ENCODE data around the gene VAT1L.

VAT1L gene

GRCh38 chr16:77840673-77841501 is 52.5 kb downstream of the VAT1L start:
- H3K27me3 ChIP-seq (ENCODE audit: control insufficient read depth, insufficient read depth, low read length) = no peaks in the 10 kb centered on the region
- no peak overlapping the region for H3K9ac ChIP-seq (ENCODE audit: low read length)
- H3K9me3 ChIP-seq (ENCODE audit: control insufficient read depth, low read length) = no peaks in the 10 kb centered on the region
- H3K36me3 ChIP-seq (ENCODE audit: control insufficient read depth, insufficient read depth, low read length) = no peaks in the 10 kb centered on the region
- no peaks in the 10 kb centered on the region for H3K4me1 ChIP-seq (ENCODE audit: control insufficient read depth, insufficient read depth, low read length)
- no peak overlapping the region for H3K4me3 ChIP-seq (ENCODE audit: low read length)

GRCh38 chr16:77841502-77841763 is 53.1 kb downstream of the VAT1L start:
- Histone ChIP-seq H3K4me3 (ENCODE audit: low read length) (no peak overlapping the region), H3K27me3 (ENCODE audit: control insufficient read depth, insufficient read depth, low read length) (no peaks in the 10 kb centered on the region), H3K9me3 (ENCODE audit: control insufficient read depth, low read length) (no peaks in the 10 kb centered on the region), H3K9ac (ENCODE audit: low read length) (no peak overlapping the region), H3K4me1 (ENCODE audit: control insufficient read depth, insufficient read depth, low read length) (no peaks in the 10 kb centered on the region), H3K36me3 (ENCODE audit: control insufficient read depth, insufficient read depth, low read length) (no peaks in the 10 kb centered on the region)

- Histone ChIP-seq H3K9me3 (ENCODE audit: control insufficient read depth, low read length) (no peaks in the 10 kb centered on the region), H3K36me3 (ENCODE audit: control insufficient read depth, insufficient read depth, low read length) (no peaks in the 10 kb centered on the region), H3K4me1 (ENCODE audit: control insufficient read depth, insufficient read depth, low read length) (no peaks in the 10 kb centered on the region), H3K9ac (ENCODE audit: low read length) (no peak overlapping the region), H3K4me3 (ENCODE audit: low read length) (no peak overlapping the region), H3K27me3 (ENCODE audit: control insufficient read depth, insufficient read depth, low read length) (no peaks in the 10 kb centered on the region)
Observed at GRCh38 chr16:77842468-77842867, 54.1 kb downstream of the VAT1L start.

GRCh38 chr16:77843405-77843804 is 55.0 kb downstream of the VAT1L start:
- no peaks in the 10 kb centered on the region for H3K9me3 ChIP-seq (ENCODE audit: control insufficient read depth, low read length)
- no peak overlapping the region for H3K4me3 ChIP-seq (ENCODE audit: low read length)
- no peak overlapping the region for H3K9ac ChIP-seq (ENCODE audit: low read length)
- no peaks in the 10 kb centered on the region for H3K27me3 ChIP-seq (ENCODE audit: control insufficient read depth, insufficient read depth, low read length)
- no peaks in the 10 kb centered on the region for H3K36me3 ChIP-seq (ENCODE audit: control insufficient read depth, insufficient read depth, low read length)
- H3K4me1 ChIP-seq (ENCODE audit: control insufficient read depth, insufficient read depth, low read length) = no peaks in the 10 kb centered on the region

- H3K9ac ChIP-seq (ENCODE audit: low read length) = no peak overlapping the region
- H3K36me3 ChIP-seq (ENCODE audit: control insufficient read depth, insufficient read depth, low read length) = no peaks in the 10 kb centered on the region
- no peaks in the 10 kb centered on the region for H3K27me3 ChIP-seq (ENCODE audit: control insufficient read depth, insufficient read depth, low read length)
- H3K4me3 ChIP-seq (ENCODE audit: low read length) = no peak overlapping the region
- H3K4me1 ChIP-seq (ENCODE audit: control insufficient read depth, insufficient read depth, low read length) = no peaks in the 10 kb centered on the region
- no peaks in the 10 kb centered on the region for H3K9me3 ChIP-seq (ENCODE audit: control insufficient read depth, low read length)
Observed at GRCh38 chr16:77844801-77845200, 56.4 kb downstream of the VAT1L start.

- H3K4me3 ChIP-seq (ENCODE audit: low read length) = no peak overlapping the region
- H3K27me3 ChIP-seq (ENCODE audit: control insufficient read depth, insufficient read depth, low read length) = no peaks in the 10 kb centered on the region
- H3K9me3 ChIP-seq (ENCODE audit: control insufficient read depth, low read length) = no peaks in the 10 kb centered on the region
- no peaks in the 10 kb centered on the region for H3K36me3 ChIP-seq (ENCODE audit: control insufficient read depth, insufficient read depth, low read length)
- H3K4me1 ChIP-seq (ENCODE audit: control insufficient read depth, insufficient read depth, low read length) = no peaks in the 10 kb centered on the region
- no peak overlapping the region for H3K9ac ChIP-seq (ENCODE audit: low read length)
Observed at GRCh38 chr16:77849646-77850258, 61.4 kb downstream of the VAT1L start.

GRCh38 chr16:77850636-77851333 is 62.4 kb downstream of the VAT1L start:
- H3K27me3 ChIP-seq (ENCODE audit: control insufficient read depth, insufficient read depth, low read length) = no peaks in the 10 kb centered on the region

GRCh38 chr16:77853161-77853560 is 64.8 kb downstream of the VAT1L start:
- Histone ChIP-seq H3K27me3 (ENCODE audit: control insufficient read depth, insufficient read depth, low read length) (no peaks in the 10 kb centered on the region), H3K4me3 (ENCODE audit: low read length) (no peak overlapping the region), H3K36me3 (ENCODE audit: control insufficient read depth, insufficient read depth, low read length) (no peaks in the 10 kb centered on the region), H3K4me1 (ENCODE audit: control insufficient read depth, insufficient read depth, low read length) (no peaks in the 10 kb centered on the region), H3K9ac (ENCODE audit: low read length) (no peak overlapping the region), H3K9me3 (ENCODE audit: control insufficient read depth, low read length) (no peaks in the 10 kb centered on the region)

More at GRCh38 chr16:77850636-77851333, 62.4 kb downstream of the VAT1L start:
- Histone ChIP-seq H3K9me3 (ENCODE audit: control insufficient read depth, low read length) (no peaks in the 10 kb centered on the region), H3K4me3 (ENCODE audit: low read length) (no peak overlapping the region), H3K9ac (ENCODE audit: low read length) (no peak overlapping the region), H3K36me3 (ENCODE audit: control insufficient read depth, insufficient read depth, low read length) (no peaks in the 10 kb centered on the region), H3K4me1 (ENCODE audit: control insufficient read depth, insufficient read depth, low read length) (no peaks in the 10 kb centered on the region)

- H3K27me3 ChIP-seq (ENCODE audit: control insufficient read depth, insufficient read depth, low read length) = no peaks in the 10 kb centered on the region
- no peaks in the 10 kb centered on the region for H3K9me3 ChIP-seq (ENCODE audit: control insufficient read depth, low read length)
- no peaks in the 10 kb centered on the region for H3K4me1 ChIP-seq (ENCODE audit: control insufficient read depth, insufficient read depth, low read length)
- H3K4me3 ChIP-seq (ENCODE audit: low read length) = no peak overlapping the region
- no peaks in the 10 kb centered on the region for H3K36me3 ChIP-seq (ENCODE audit: control insufficient read depth, insufficient read depth, low read length)
- H3K9ac ChIP-seq (ENCODE audit: low read length) = no peak overlapping the region
Observed at GRCh38 chr16:77856438-77857160, 68.2 kb downstream of the VAT1L start.

- Histone ChIP-seq H3K4me1 (ENCODE audit: control insufficient read depth, insufficient read depth, low read length) (no peaks in the 10 kb centered on the region), H3K9me3 (ENCODE audit: control insufficient read depth, low read length) (no peaks in the 10 kb centered on the region), H3K36me3 (ENCODE audit: control insufficient read depth, insufficient read depth, low read length) (no peaks in the 10 kb centered on the region), H3K9ac (ENCODE audit: low read length) (no peak overlapping the region), H3K27me3 (ENCODE audit: control insufficient read depth, insufficient read depth, low read length) (no peaks in the 10 kb centered on the region), H3K4me3 (ENCODE audit: low read length) (no peak overlapping the region)
Observed at GRCh38 chr16:77858060-77858459, 69.7 kb downstream of the VAT1L start.

- Histone ChIP-seq H3K27me3 (ENCODE audit: control insufficient read depth, insufficient read depth, low read length) (no peaks in the 10 kb centered on the region), H3K9me3 (ENCODE audit: control insufficient read depth, low read length) (no peaks in the 10 kb centered on the region), H3K4me1 (ENCODE audit: control insufficient read depth, insufficient read depth, low read length) (peaks cover 5% of the 10 kb centered on the region), H3K36me3 (ENCODE audit: control insufficient read depth, insufficient read depth, low read length) (no peaks in the 10 kb centered on the region), H3K4me3 (ENCODE audit: low read length) (no peak overlapping the region), H3K9ac (ENCODE audit: low read length) (no peak overlapping the region)
Observed at GRCh38 chr16:77859493-77860232, 71.3 kb downstream of the VAT1L start.
